ENCODE results near the gene C22orf39.

Gene C22orf39

DNA sequence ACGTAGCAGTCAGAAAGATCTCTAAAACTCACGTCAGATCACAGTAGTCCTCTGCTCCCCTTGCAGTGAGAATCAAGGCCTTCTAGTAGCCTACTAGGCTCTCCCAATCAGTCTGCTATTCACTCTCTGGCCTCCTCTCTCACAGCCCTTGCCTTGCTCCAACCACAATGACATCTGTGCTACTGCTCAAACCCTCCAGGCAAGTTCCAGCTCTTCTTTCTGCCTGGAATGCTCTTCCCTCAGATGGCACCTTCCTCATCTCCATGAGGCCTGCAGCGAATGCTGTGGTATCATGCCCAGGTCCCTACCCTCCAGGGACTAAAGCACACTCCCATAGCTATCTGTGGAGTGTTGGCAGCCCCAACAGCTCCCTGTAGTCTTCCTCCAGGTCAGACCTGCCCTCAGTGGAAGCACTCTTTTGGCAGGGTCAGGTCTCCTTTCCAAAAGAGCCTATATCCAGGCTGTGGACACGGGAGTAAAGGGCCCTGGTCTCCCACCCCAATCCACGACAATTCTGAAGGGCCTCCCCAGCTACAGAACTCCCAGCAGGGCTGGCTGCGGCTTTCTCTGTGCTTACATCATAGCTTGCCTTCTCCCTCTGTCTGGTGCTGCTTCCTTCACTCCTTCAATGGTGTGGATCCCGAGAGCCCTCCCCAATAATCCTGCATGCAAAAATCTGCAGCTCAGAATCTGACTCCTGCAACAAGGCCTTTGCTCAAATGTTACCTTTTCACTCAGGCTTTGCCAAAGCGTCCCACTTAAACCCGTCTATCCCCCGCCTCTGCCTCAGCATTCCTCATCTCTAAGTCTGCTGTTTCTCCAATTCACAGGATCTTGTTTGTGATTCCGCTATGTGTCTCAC is 24.8 kb downstream of the C22orf39 start:
- in situ Hi-C loops (cut with MboI; ENCODE audit: low sequenced_read_pairs, unreplicated experiment) = no loop called here
- TF ChIP-seq, protein P1, sequence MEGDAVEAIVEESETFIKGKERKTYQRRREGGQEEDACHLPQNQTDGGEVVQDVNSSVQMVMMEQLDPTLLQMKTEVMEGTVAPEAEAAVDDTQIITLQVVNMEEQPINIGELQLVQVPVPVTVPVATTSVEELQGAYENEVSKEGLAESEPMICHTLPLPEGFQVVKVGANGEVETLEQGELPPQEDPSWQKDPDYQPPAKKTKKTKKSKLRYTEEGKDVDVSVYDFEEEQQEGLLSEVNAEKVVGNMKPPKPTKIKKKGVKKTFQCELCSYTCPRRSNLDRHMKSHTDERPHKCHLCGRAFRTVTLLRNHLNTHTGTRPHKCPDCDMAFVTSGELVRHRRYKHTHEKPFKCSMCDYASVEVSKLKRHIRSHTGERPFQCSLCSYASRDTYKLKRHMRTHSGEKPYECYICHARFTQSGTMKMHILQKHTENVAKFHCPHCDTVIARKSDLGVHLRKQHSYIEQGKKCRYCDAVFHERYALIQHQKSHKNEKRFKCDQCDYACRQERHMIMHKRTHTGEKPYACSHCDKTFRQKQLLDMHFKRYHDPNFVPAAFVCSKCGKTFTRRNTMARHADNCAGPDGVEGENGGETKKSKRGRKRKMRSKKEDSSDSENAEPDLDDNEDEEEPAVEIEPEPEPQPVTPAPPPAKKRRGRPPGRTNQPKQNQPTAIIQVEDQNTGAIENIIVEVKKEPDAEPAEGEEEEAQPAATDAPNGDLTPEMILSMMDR (IDR thresholded peaks at IDR 0.05; ENCODE audit: borderline replicate concordance, control extremely low read depth, extremely low read depth, insufficient read depth, missing control alignments) = no peak
- no peak for DNase-seq (ENCODE audit: low spot score)

DNA sequence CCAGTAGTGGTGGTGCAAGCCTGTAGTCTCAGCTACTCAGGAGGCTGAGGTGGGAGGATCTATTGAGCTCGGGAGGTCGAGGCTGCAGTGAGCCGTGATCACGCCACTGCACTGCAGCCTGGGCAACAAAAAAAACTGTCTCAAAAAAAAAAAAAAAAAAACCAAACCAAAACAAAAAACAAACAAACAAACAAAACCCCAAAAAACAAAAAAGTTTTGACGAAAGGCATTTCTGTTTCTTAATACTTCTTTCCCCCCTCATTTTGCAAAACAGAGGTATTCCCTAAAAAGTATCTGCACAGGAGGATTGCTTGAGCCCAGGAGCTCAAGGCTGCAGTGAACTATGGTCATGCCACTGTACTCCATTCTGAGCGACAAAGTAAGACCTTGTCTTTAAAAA is 27.2 kb downstream of the C22orf39 start:
- TF ChIP-seq, protein P1 (IDR thresholded peaks at IDR 0.05; ENCODE audit: borderline replicate concordance, control extremely low read depth, extremely low read depth, insufficient read depth, missing control alignments) = no peak
- no peak for DNase-seq (ENCODE audit: low spot score)
- in situ Hi-C loops (cut with MboI; ENCODE audit: low sequenced_read_pairs, unreplicated experiment) = no loop called here

DNA sequence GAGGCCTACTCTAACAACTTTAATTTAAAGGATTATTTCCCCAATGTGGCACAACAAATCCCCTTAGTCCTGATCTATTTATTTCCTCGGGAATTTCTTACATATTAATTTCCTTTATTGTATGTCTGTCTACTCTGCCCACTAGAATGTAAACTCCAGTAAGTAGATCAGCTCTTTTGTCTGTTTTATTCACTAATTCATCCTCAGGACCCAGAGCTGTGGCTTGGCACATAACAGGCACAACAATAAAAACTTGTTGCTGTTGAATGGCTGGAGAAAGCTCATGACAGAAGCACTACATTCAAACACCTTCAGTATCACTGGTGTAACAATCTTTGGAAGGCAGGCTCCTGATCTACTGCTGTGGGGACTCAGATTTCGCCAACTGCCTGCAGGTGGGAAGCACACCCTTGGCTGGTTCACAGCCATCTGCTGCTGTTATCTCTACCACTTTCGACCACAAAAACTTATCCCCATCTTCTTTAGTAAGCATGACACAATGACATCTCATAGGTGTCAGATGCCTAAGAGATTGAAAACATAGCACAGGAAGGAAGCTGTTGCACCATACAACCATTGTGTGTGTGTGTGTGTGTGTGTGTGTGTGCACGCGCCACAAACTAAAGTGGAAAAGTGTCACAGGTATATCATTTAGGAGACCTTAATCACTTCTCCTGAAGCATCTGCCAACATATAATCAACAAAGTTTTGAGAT is 27.9 kb downstream of the C22orf39 start:
- in situ Hi-C loops (cut with MboI; ENCODE audit: low sequenced_read_pairs, unreplicated experiment) = no loop called here
- DNase-seq (ENCODE audit: low spot score) = peak; percentile 65
- TF ChIP-seq, protein P1 (IDR thresholded peaks at IDR 0.05; ENCODE audit: borderline replicate concordance, control extremely low read depth, extremely low read depth, insufficient read depth, missing control alignments) = no peak

DNA sequence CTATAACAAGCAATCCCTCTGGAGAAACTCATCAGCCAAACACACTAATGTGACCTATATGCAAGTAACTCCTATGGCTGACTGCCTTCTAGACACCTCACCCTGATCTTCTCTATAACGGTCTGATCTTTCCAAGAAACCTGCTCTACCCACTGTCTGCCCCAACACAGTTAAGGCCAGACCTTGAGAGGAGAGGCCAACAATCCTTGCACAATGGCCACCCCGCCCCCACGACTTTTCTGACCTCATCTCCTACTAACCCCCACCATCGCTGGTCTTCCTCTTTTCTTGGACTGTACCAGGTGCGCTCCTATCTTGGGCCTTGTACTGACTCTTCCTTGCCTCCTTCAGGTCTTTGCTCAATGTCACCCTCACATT is 28.4 kb downstream of the C22orf39 start:
- DNase-seq (ENCODE audit: low spot score) = peak; percentile 45
- TF ChIP-seq, protein P1 (IDR thresholded peaks at IDR 0.05; ENCODE audit: borderline replicate concordance, control extremely low read depth, extremely low read depth, insufficient read depth, missing control alignments) = no peak
- in situ Hi-C loops (cut with MboI; ENCODE audit: low sequenced_read_pairs, unreplicated experiment) = no loop called here

DNA sequence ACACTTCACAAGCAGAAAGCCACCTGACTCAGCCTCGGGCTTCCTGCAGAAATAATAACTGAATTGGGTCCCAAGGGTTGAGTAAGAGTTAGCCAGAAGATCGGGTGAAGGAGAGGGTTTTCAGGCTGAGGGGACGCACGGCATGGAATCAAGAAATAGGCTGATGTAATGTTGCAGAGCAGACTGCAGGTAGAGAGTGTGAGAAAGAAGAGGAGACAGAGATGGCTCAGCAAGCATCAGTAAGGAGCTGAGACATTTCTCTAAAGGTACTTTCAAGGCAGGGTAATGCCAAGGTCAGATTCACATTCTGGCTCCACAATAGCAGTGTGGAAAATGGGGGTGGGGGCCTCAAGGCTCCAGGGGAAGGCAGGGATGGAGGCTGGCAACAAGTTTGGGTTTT is 34.6 kb downstream of the C22orf39 start:
- TF ChIP-seq, protein P1 (IDR thresholded peaks at IDR 0.05; ENCODE audit: borderline replicate concordance, control extremely low read depth, extremely low read depth, insufficient read depth, missing control alignments) = no peak
- in situ Hi-C loops (cut with MboI; ENCODE audit: low sequenced_read_pairs, unreplicated experiment) = no loop called here
- DNase-seq (ENCODE audit: low spot score) = no peak

DNA sequence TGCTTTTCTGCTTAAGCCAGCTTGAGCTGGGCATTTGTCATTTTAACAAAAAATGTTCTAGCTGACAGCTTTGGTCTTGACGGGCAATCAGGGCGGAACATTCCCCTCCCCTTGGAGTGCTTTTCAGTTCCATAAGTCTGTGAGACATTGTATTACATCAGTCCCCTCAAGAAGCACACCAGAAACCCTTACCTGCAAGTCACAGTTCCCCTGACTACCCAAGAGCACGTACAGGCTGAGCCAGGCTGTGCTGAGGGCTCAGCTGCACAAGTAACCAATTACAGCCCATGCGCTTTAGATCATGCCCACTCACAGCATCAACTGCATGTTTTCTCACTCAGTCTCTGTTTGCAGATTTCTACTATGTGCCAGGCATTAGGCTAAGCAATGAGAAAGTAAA is 35.0 kb downstream of the C22orf39 start:
- no peak for DNase-seq (ENCODE audit: low spot score)
- in situ Hi-C loops (cut with MboI; ENCODE audit: low sequenced_read_pairs, unreplicated experiment) = no loop called here
- TF ChIP-seq, protein P1 (IDR thresholded peaks at IDR 0.05; ENCODE audit: borderline replicate concordance, control extremely low read depth, extremely low read depth, insufficient read depth, missing control alignments) = no peak
